ENCODE results near the gene RGS14. TPM values are rescaled to one million over a fixed set of nuclear protein-coding genes. Genes with fewer than 3 reads are reported as not detected.
A peak's percentile ranks its signal among the peaks of the same experiment; 100 is the strongest.
"Not testable (repeated sequence)": the region's sequence is repeated elsewhere in the genome, so short reads cannot be mapped to it uniquely, and the experiment has no call there.

RGS14 gene
- total RNA-seq, 1 donor from 2014 or later = 12.8 TPM

- no peak for DNase-seq (ENCODE audit: extremely low read depth, low read depth, low spot score)
These were observed 12.8 kb upstream of the RGS14 start for GRCh38 chr5:177344891-177345290.

DNA sequence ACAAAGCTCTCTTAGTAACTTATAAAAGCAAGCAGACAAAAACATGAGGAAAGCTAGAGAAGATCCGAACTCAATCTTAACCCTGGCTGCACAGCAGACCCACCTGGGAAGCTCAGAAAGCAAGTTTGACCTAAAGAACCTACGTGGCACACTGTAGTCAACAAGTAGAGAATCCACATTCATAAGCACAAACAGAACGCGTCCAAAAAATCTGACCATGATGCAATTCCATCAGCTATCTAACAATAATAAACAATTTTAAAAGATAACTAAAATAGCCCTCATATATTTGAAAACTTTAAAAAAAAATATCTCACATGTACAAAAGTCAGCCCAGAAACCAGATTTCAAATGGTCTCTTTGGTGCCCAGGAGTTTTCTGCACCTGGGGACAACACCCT is 10.9 kb upstream of the RGS14 start:
- no peak for DNase-seq (ENCODE audit: extremely low read depth, low read depth, low spot score)

DNA sequence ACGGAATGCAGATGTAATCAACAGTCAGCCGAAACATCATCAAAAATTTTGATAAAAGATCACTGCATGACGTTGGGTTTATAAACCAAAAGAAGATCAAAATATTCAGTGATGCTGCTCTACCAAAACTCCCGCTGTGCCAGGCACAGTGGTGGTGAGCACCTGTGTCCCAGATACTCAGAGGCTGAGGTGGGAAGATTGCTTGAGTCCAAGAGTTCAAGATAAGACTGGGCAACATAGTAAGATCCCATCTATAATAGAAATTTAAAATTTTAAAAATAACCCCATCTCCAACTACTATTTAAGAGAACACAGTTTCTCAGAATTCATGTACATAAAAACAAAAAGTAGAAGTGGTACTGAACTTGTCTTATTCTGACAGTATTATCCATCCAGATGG is 10.0 kb upstream of the RGS14 start:
- DNase-seq (ENCODE audit: extremely low read depth, low read depth, low spot score) = no peak

- DNase-seq (ENCODE audit: extremely low read depth, low read depth, low spot score) = no peak
These were observed 8.4 kb upstream of the RGS14 start for GRCh38 chr5:177349362-177349647.

DNA sequence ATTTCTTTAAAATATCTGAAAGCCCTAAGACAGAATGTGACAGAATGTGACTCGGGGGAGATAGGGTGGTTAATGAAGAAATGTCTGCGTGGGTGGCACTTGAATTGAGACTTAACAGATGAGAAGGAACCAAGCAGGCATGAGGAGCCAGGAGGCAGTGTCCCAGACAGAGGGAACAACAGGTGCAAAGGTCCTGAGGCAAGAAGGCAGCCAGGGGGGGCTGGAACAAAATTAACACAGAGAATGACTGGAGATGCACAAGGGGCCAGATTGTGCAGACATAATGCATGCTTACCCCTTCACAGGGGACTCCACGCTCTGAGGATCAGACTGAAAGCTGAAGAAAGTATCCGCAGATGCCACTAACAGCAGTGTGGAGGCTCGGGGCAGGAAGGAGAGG is 8.0 kb upstream of the RGS14 start:
- DNase-seq (ENCODE audit: extremely low read depth, low read depth, low spot score) = no peak

DNA sequence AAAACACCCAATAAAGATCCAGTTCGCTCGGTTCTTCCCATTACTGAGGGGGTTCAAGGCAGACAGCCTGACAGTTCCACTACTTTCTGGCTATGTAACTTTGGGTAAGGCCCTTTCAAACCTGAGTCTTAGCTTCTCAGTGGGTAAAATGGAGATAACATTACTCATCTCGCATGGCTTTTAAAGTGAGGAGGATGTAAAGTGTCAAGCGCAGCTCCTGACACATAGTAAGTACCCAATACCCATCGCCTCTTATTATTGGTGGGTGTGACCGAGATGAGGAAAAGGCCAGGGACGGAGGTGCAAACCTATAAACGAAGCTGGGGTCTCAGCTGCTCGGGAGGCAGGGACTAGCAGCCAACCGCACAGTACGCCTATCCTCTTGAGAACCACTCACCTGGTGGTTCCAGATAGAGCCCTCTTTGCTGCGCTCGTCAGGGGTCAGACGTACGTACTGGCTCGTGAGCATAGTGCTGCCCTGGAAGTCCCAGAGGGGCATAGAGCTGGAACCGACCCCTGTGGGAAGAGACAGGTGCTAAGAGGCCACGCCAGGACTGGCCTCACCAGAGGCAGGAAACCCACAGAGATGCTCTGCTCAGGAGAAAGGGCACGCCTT is 6.8 kb upstream of the RGS14 start:
- no peak for DNase-seq (ENCODE audit: extremely low read depth, low read depth, low spot score)

DNA sequence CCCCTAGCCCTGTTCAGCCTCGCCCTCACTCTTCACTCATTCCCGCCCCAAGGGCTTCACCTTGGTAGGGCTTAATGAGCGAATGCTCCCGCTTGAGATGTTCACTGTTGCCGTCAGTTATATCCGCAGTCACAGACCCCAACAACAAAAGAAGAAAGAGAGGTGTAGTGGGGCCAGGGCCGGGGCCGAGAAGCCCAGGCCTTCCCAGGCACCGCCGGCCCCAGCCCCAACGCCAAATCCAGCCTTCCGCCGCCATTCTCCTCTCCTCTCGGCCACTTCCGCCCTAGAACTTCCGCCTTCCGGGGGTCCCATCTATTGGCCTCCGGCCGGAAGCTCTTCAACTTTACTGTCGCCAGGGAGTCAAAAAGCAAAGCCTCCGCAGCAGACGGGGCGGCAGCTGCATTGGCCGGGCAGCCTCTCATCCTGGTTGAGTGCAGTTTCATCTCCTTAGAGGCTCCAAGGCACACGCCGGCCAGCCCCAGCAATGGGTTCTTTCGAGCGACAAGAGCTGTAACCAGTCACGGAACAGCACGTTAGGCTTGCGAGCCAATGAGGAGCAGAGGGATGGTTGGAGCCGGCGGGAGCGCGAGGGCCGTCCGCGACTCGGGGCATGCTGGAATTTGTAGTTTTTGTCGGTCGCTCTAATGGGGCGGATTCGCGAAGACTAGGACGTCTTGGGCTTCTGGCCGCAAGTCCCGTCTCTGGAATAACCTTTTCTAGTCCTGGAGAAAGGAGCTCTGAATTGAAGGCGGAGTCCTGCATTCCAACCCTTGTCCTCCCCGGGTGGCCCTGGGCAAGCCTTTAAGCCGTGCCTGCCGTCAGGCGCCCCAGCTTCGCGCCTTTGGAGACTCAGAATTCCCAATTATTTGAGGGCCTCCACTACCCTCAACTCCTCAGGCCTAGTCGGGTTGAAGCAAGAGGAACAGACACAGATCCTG is 6.1 kb upstream of the RGS14 start, which contains the start of gene LMAN2:
LMAN2 (minus strand) TSS at position 277 of the 938 bp plus-strand sequence; CDS start at position 256, 21 bp downstream.
- peak; percentile 81 for DNase-seq (ENCODE audit: extremely low read depth, low read depth, low spot score)

DNA sequence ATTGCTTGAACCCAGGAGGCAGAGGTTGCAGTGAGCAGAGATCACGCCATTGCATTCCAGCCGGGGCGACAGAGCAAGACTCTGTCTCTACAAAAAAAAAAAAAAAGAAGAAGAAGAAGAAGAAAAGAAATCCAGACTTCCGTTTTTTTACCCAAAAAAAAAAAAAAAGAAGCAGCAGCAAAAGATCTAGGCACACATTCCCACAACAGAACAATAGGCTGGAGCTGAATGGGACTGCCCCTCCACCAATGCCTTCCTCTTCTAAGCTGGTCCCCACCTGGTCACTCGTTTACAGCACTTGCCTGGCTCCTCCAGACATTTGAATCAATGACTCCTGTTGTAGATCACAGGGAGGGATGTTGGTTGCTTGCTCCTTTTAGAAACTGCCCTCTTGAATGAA is 4.6 kb upstream of the RGS14 start:
- DNase-seq (ENCODE audit: extremely low read depth, low read depth, low spot score) = no peak

DNA sequence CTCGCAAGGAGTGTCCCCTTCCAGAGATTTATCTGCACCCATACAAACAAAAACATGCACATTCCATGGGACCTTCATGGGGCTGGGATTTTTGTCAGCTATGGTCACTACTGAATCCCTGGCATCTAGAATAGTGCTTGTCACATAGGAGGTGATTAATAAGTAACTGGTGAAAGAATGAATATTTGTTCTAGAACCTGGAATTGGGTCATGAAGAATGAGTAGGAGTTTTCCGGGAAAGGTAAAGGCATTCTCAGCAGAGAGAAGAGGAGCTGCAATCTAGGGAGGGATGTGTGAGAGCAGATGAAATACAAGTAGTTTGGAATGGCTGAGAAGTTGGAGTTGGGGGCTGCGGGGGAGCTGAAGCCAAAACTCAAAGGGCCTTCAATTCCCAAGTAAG is 3.5 kb upstream of the RGS14 start:
- no peak for DNase-seq (ENCODE audit: extremely low read depth, low read depth, low spot score)

DNA sequence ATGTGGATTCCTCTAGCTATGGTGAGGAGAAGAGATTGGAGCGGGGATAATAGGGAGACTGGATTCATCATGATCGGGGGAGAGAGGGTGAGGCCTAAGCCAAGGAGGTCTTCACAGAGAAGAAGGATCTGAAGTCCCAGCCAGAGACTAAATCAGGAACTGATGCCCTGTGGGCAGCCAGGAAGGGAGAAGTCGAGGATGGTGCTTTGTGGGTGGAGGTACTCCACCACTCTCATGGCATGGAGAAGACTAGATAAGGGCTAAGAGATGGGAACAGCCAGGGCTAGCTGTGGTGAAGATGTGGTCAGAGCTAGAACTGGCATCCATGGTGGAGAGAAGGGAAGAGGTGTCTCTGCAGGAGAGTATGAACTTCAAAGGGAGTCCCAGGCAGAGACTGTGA is 3.0 kb upstream of the RGS14 start:
- DNase-seq (ENCODE audit: extremely low read depth, low read depth, low spot score) = no peak

GRCh38 chr5:177355162-177355867 is 2.4 kb upstream of the RGS14 start:
- no peak for DNase-seq (ENCODE audit: extremely low read depth, low read depth, low spot score)

- DNase-seq (ENCODE audit: extremely low read depth, low read depth, low spot score) = no peak
These were observed 1.9 kb upstream of the RGS14 start for GRCh38 chr5:177355868-177356168.

DNA sequence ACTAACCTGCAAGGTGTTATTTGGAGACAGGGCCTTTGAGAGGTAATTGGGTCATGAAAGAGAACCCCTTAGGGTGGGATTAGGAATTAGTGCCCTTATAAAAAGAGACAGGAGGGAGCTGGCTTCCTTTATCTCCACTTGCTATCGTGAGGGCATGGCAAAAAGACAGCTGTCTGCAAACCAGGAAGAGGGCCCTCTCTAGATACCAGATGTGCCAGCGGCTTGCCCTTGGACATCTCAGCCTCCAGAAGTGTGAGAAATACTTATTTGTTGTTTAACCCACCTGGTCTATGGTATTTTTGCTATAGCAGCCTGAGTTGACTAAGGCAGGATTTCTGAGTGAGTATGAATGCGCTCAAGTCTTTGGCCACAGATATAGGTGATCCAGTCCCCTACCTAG is 978 bp upstream of the RGS14 start:
- DNase-seq (ENCODE audit: extremely low read depth, low read depth, low spot score) = no peak

DNA sequence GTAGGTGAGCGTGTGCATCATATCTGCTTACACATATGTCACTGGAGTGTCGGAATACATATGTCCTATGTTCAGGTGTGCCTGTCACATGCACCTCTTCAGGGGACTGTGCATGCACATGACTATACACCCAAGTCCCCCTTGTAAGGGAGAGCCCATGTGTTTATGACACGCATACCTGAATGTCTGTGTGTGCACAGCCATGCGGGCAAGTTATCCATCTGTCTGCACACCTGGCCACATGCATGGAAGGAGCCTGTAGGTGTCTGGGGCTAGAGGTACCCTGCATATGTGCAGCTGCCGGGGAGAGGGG is 622 bp upstream of the RGS14 start:
- DNase-seq (ENCODE audit: extremely low read depth, low read depth, low spot score) = no peak

DNA sequence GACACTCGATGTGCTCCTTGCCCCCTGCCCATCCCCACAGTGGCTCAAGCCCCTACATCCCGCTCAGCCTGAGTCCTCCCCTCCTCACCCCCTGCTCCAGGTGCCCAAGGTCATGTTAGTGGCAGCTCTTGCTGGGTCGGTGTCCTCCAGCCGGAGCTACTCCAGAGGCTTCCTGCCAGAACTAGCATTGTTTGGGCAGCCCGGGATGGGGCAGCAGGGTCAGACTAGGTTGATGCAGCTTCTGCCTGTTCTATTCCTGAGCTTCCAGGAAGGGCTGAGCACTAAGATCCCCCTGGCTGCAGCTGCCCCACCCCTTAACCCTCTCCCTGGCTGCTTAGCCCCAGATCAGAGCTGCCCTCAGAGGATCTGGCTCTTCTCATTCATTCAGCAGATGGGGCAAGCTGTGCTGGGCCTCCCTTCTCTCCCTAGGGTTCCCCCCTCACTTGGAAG is 671 bp downstream of the RGS14 start:
- DNase-seq (ENCODE audit: extremely low read depth, low read depth, low spot score) = no peak

DNA sequence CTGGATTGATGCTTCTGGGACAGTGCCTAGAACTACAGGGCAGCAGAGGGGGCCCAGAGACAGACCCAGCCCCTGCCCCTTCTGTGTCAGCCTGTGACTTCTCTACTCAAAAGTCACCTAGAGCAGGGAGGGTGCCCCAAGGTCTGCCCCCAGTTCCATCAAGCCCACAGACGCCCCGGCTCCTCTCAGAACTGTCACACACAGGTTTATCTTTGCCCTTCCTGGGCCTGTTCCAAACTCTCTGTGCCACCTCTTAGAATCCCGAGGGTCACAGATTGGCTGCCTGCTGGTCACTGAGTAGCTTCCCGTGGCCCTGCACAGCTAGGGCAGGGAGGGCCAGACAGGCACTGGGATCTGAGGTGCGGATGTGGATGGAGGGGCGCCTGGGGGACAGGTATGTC is 1.7 kb downstream of the RGS14 start:
- DNase-seq (ENCODE audit: extremely low read depth, low read depth, low spot score) = no peak

GRCh38 chr5:177359860-177360259 is 2.1 kb downstream of the RGS14 start:
- DNase-seq (ENCODE audit: extremely low read depth, low read depth, low spot score) = no peak

GRCh38 chr5:177360740-177361139 is 3.0 kb downstream of the RGS14 start:
- not testable (repeated sequence) for DNase-seq (ENCODE audit: extremely low read depth, low read depth, low spot score)

GRCh38 chr5:177361418-177362291 is 3.9 kb downstream of the RGS14 start:
- no peak for DNase-seq (ENCODE audit: extremely low read depth, low read depth, low spot score)

- DNase-seq (ENCODE audit: extremely low read depth, low read depth, low spot score) = no peak
These were observed 4.5 kb downstream of the RGS14 start for GRCh38 chr5:177362292-177362609.
